K562 (cell line): ENCODE measurements around the gene KAT2B. TPM values are rescaled to one million over a fixed set of nuclear protein-coding genes. Genes with fewer than 3 reads are reported as not detected.

Source experiments
- ATAC-seq: fragments of 200-7000 bp; cut with Tn5 transposase; 3 replicates; pipeline ENCODE4 v1.9.1; 2020; ENCODE audit warnings: moderate library complexity
- BruUV-seq: library from RNA; stranded (reverse); fragments of 400-500 nt; replicated peaks from 2 replicates; lab custom pipeline; 2021; lab: Mats Ljungman, UMichigan
- CTCF ChIA-PET: fragments of 300-600 bp; formaldehyde crosslinking; extraction: SDS; loops from one replicate; lab custom pipeline; 2021; ENCODE audit warnings: low intra/inter-chr PET ratio; lab: Yijun Ruan, JAX
- POLR2A ChIA-PET: fragments of 300-600, 350-650 bp; sonication (Branson Sonifier 250); formaldehyde crosslinking; extraction: SDS; loops from one replicate; lab custom pipeline; 2021; ENCODE audit warnings: antibody characterized with exemption, inconsistent platforms; lab: Yijun Ruan, JAX
- DNase-seq, 4 experiments: peaks; one replicate each; pipeline versions ENCODE4 v3.0.0 to v3.0.0-alpha.2; 2011 to 2018; ENCODE audit warnings: low spot score in 3 of 4, mixed read lengths in 3 of 4; ENCODE audit errors: extremely low read depth in 1 of 4
- FAIRE-seq: peaks from 2 replicates; lab custom pipeline; 2011; peaks lifted over from hg19 to GRCh38; lab: Jason Lieb, UNC
- H2AFZ ChIP-seq: 2 replicates; pipeline ENCODE4 v1.6.0; 2011; ENCODE audit warnings: low read depth, low read length, control low read depth, inconsistent platforms
- H3K27ac ChIP-seq: fragments of 200-600 bp; 3 replicates; pipeline ENCODE4 v1.8.0; 2011; ENCODE audit warnings: low read depth, mild to moderate bottlenecking, control low read depth, inconsistent platforms, low read length, moderate library complexity, mixed read lengths; ENCODE audit errors: extremely low read depth
- H3K27me3 ChIP-seq, 2 experiments: fragments of 300-600 bp in 1 of 2; 2 replicates in 1 of 2; 3 replicates in 1 of 2; pipeline versions ENCODE4 v1.6.0 to v1.8.0; 2011; ENCODE audit warnings: inconsistent platforms in 2 of 2, low read length in 2 of 2, mild to moderate bottlenecking in 1 of 2, mixed read lengths in 1 of 2, moderate library complexity in 1 of 2; ENCODE audit not compliant: control insufficient read depth in 2 of 2, insufficient read depth in 2 of 2
- H3K36me3 ChIP-seq: fragments of 300-600 bp; 3 replicates; pipeline ENCODE4 v1.8.0; 2011; ENCODE audit warnings: mild to moderate bottlenecking, low read length, inconsistent platforms; ENCODE audit not compliant: control insufficient read depth, insufficient read depth
- H3K4me1 ChIP-seq, 2 experiments: fragments of 200-600 bp in 1 of 2; replicated peaks in 1 of 2; 2 replicates in 1 of 2; 3 replicates in 1 of 2; pipeline versions ENCODE4 v1.5.1 to v1.8.0; 2011; ENCODE audit warnings: inconsistent platforms in 2 of 2, low read length in 2 of 2, mild to moderate bottlenecking in 1 of 2, mixed read lengths in 1 of 2, moderate library complexity in 1 of 2; ENCODE audit not compliant: control insufficient read depth in 2 of 2, insufficient read depth in 2 of 2
- H3K4me2 ChIP-seq: 2 replicates; pipeline ENCODE4 v1.6.1; 2011; ENCODE audit warnings: low read length, control low read depth, inconsistent platforms, mixed read lengths; ENCODE audit not compliant: insufficient read depth
- H3K4me3 ChIP-seq: fragments of 200-600 bp; sonication (generic), shearing (Covaris generic); 2 replicates; pipeline ENCODE4 v1.5.1; 2016; ENCODE audit warnings: control low read depth, inconsistent platforms
- H3K79me2 ChIP-seq: fragments of 200-600 bp; 3 replicates; pipeline ENCODE4 v1.8.0; 2011; ENCODE audit warnings: low read length, inconsistent platforms; ENCODE audit not compliant: control insufficient read depth, insufficient read depth
- H3K9ac ChIP-seq, 2 experiments: 2 replicates each; pipeline versions ENCODE4 v1.6.0 to v1.6.1; 2011; ENCODE audit warnings: low read depth in 2 of 2, low read length in 2 of 2, control low read depth in 1 of 2, inconsistent platforms in 1 of 2, mild to moderate bottlenecking in 1 of 2, mixed read lengths in 1 of 2; ENCODE audit not compliant: insufficient read depth in 1 of 2
- H3K9me1 ChIP-seq: one replicate; pipeline ENCODE4 v1.6.0; 2011; ENCODE audit warnings: inconsistent platforms, mild to moderate bottlenecking, low read length, moderate library complexity; ENCODE audit not compliant: control insufficient read depth, insufficient read depth
- H3K9me3 ChIP-seq: replicated peaks from 2 replicates; pipeline ENCODE4 v1.5.1; 2011; ENCODE audit warnings: low read depth, low read length, inconsistent platforms; ENCODE audit not compliant: control insufficient read depth, insufficient read depth
- H4K20me1 ChIP-seq: replicated peaks from 2 replicates; pipeline ENCODE4 v1.6.1; 2011; ENCODE audit warnings: low read length, inconsistent platforms, mixed read lengths; ENCODE audit not compliant: control insufficient read depth, insufficient read depth
- FOSL1 ChIP-seq: fragments of 200-800 bp; sonication (Bioruptor generic); conservative IDR thresholded peaks from 2 replicates; pipeline ENCODE4 v1.6.1; 2016; ENCODE audit warnings: missing genetic modification characterization, missing compliant biosample characterization
- NFRKB ChIP-seq: fragments of 450-650 bp; IDR thresholded peaks from 2 replicates; pipeline ENCODE4 v1.6.1; 2016; ENCODE audit warnings: low read depth
- RAD51 ChIP-seq: fragments of 450-650 bp; IDR thresholded peaks from 2 replicates; pipeline ENCODE4 v1.7.1; 2016; ENCODE audit warnings: low read depth, mild to moderate bottlenecking, borderline replicate concordance
- XRCC4 ChIP-seq: IDR thresholded peaks from one replicate; pipeline ENCODE4 v1.6.1; 2011; ENCODE audit not compliant: insufficient read depth, insufficient read length; ENCODE audit errors: extremely low read depth
- WGBS: fragments of 100-300 bp; shearing (Covaris generic); methylation state at CpG from one replicate; pipeline ENCODE4 v1.1.6; 2016; ENCODE audit warnings: low coverage, mixed read lengths; ENCODE audit not compliant: insufficient coverage; ENCODE audit errors: missing lambda C conversion rate; 5-methylcytosine and 5-hydroxymethylcytosine counted together
- in situ Hi-C: fragments of 300-500 bp; cut with MboI; formaldehyde crosslinking; loops from 4 replicates; pipeline ENCODE4 v1.15.0; 2018; ENCODE audit warnings: inconsistent platforms, mixed read lengths
- intact Hi-C: fragments of 100-400 bp; cut with micrococcal nuclease; formaldehyde crosslinking; loops from 2 replicates; pipeline ENCODE4 v1.14.2; 2022
- polyA plus RNA-seq, 8 experiments: library from polyadenylated mRNA; depleted of rRNA in 4 of 8; stranded (reverse) in 5 of 8; unstranded in 3 of 8; fragments of >200 nt; fragmentation: Nextera tagmentation in 2 of 8; fragmentation: Illumina TruSeq in 1 of 8; extraction: Ambion mirVana in 2 of 8; extraction: Trizol in 1 of 8; gene quantifications; 2 replicates each; pipeline versions ENCODE4 v1.2.1 to v1.2.3, GENCODE V29; 2011 to 2014; ENCODE audit warnings: inconsistent platforms in 1 of 8, missing spikeins in 1 of 8
- total RNA-seq, 7 experiments: library from RNA; depleted of rRNA in 6 of 7; stranded (reverse); fragments of >200 nt in 6 of 7; fragmentation: Illumina TruSeq in 2 of 7; extraction: Trizol in 2 of 7; gene quantifications; 2 replicates each; pipeline versions ENCODE4 v1.2.1 to v1.2.3, GENCODE V29; 2011 to 2021; ENCODE audit warnings: low replicate concordance in 1 of 7
- TF ChIP-seq, protein P1 (sequence below): fragments of 200-600 bp; sonication (generic); IDR thresholded peaks from one replicate; pipeline ENCODE4 v1.6.1; 2012; ENCODE audit warnings: mild to moderate bottlenecking, low read depth, low read length, inconsistent platforms

The KAT2B gene
- total and polyA plus RNA-seq, 9 of the 15 experiments (the other 6 are each of a cell fraction or from before 2014, with no cell fraction given) = 3.3 to 14.9 (median 12.2) TPM

DNA sequence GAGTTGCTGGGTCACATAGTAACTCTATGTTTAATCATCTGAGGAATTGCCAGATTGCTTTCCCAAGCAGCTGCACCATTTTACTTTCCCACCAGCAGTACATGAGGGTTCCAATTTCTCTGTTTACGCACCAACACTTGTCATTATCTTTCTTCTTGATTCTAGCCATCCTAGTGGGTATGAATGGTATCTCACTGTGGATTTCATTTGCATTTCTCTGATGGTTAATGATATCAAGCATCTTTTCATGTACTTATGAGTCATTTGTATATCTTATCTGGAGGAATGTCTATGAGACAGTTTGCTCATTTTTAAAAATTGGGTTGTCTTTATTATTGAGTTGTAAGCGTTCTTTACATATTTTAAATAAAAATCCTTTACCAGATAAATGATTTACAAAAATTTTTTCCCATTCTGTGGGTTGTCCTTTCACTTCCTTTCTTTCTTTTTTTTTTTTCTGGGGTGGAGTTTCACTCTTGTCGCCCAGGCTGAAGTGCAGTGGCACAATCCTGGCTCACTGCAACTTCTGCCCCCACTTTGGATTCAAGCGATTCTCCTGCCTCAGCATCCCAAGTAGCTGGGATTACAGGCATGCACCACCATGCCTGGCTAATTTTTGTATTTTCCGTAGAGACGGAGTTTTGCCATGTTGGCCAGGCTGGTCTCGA, 154.7 kb downstream of the KAT2B start:
- intact Hi-C loops (no loop called here), in situ Hi-C loops (no loop called here)
- Histone ChIP-seq H3K4me3 (no peak overlapping the region), H3K36me3 (no peaks in the 10 kb centered on the region), H3K27ac (no peak overlapping the region), H3K9me3 (no peaks in the 10 kb centered on the region), H3K9me1 (no peaks in the 10 kb centered on the region), H4K20me1 (no peaks in the 10 kb centered on the region), H2AFZ (no peak overlapping the region; the same call in 1 of the 2 replicates), H3K4me1 (no peaks in the 10 kb centered on the region), H3K9ac (0 out of 4 replicates have a peak overlapping the region, but pooled peaks of 1 of the 2 experiments have one; percentile 32), H3K27me3 (no peaks in the 10 kb centered on the region), H3K4me2 (no peak overlapping the region), H3K79me2 (no peaks in the 10 kb centered on the region)
- ChIA-PET CTCF (no interaction called here), POLR2A (interaction anchor here (1.5 to 2.1 kb wide), 2 partner anchors 7 to 9 kb away, joined by 3 to 11 read pairs; partner anchors contain the start of gene SGO1)
- 27% methylated on average over 7 of the region's 7 CpGs for WGBS
- BruUV-seq = no TSS peak
- DNase-seq (no peak), FAIRE-seq (no peak), ATAC-seq (peak; percentile 24; the same call in 1 of the 3 replicates)
- no peak for TF ChIP-seq RAD51
- no peak for TF ChIP-seq XRCC4
- TF ChIP-seq NFRKB = no peak
- peak; percentile 41; the same call in 1 of the 2 replicates for TF ChIP-seq FOSL1 (tag)
- TF ChIP-seq, protein P1, sequence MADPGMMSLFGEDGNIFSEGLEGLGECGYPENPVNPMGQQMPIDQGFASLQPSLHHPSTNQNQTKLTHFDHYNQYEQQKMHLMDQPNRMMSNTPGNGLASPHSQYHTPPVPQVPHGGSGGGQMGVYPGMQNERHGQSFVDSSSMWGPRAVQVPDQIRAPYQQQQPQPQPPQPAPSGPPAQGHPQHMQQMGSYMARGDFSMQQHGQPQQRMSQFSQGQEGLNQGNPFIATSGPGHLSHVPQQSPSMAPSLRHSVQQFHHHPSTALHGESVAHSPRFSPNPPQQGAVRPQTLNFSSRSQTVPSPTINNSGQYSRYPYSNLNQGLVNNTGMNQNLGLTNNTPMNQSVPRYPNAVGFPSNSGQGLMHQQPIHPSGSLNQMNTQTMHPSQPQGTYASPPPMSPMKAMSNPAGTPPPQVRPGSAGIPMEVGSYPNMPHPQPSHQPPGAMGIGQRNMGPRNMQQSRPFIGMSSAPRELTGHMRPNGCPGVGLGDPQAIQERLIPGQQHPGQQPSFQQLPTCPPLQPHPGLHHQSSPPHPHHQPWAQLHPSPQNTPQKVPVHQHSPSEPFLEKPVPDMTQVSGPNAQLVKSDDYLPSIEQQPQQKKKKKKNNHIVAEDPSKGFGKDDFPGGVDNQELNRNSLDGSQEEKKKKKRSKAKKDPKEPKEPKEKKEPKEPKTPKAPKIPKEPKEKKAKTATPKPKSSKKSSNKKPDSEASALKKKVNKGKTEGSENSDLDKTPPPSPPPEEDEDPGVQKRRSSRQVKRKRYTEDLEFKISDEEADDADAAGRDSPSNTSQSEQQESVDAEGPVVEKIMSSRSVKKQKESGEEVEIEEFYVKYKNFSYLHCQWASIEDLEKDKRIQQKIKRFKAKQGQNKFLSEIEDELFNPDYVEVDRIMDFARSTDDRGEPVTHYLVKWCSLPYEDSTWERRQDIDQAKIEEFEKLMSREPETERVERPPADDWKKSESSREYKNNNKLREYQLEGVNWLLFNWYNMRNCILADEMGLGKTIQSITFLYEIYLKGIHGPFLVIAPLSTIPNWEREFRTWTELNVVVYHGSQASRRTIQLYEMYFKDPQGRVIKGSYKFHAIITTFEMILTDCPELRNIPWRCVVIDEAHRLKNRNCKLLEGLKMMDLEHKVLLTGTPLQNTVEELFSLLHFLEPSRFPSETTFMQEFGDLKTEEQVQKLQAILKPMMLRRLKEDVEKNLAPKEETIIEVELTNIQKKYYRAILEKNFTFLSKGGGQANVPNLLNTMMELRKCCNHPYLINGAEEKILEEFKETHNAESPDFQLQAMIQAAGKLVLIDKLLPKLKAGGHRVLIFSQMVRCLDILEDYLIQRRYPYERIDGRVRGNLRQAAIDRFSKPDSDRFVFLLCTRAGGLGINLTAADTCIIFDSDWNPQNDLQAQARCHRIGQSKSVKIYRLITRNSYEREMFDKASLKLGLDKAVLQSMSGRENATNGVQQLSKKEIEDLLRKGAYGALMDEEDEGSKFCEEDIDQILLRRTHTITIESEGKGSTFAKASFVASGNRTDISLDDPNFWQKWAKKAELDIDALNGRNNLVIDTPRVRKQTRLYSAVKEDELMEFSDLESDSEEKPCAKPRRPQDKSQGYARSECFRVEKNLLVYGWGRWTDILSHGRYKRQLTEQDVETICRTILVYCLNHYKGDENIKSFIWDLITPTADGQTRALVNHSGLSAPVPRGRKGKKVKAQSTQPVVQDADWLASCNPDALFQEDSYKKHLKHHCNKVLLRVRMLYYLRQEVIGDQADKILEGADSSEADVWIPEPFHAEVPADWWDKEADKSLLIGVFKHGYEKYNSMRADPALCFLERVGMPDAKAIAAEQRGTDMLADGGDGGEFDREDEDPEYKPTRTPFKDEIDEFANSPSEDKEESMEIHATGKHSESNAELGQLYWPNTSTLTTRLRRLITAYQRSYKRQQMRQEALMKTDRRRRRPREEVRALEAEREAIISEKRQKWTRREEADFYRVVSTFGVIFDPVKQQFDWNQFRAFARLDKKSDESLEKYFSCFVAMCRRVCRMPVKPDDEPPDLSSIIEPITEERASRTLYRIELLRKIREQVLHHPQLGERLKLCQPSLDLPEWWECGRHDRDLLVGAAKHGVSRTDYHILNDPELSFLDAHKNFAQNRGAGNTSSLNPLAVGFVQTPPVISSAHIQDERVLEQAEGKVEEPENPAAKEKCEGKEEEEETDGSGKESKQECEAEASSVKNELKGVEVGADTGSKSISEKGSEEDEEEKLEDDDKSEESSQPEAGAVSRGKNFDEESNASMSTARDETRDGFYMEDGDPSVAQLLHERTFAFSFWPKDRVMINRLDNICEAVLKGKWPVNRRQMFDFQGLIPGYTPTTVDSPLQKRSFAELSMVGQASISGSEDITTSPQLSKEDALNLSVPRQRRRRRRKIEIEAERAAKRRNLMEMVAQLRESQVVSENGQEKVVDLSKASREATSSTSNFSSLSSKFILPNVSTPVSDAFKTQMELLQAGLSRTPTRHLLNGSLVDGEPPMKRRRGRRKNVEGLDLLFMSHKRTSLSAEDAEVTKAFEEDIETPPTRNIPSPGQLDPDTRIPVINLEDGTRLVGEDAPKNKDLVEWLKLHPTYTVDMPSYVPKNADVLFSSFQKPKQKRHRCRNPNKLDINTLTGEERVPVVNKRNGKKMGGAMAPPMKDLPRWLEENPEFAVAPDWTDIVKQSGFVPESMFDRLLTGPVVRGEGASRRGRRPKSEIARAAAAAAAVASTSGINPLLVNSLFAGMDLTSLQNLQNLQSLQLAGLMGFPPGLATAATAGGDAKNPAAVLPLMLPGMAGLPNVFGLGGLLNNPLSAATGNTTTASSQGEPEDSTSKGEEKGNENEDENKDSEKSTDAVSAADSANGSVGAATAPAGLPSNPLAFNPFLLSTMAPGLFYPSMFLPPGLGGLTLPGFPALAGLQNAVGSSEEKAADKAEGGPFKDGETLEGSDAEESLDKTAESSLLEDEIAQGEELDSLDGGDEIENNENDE = no peak
